Adrenal gland (tissue), 12 donors: ENCODE data around the gene ZNF738. TPM values are rescaled to one million over a fixed set of nuclear protein-coding genes. Genes with fewer than 3 reads are reported as not detected.
A peak's percentile ranks its signal among the peaks of the same experiment; 100 is the strongest.

ENCODE experiments used
- DNase-seq, 7 donors: peaks; one replicate each; pipeline ENCODE4 v3.0.0-alpha.2; 2019 to 2020
- H3K27ac ChIP-seq, 5 donors: fragments of 200-600 bp; sonication (generic) in 4 of 5; 1 replicate in 3 of 5; 2 replicates in 2 of 5; pipeline versions ENCODE4 v1.5.1 to v1.8.0; 2016 to 2020; ENCODE audit warnings: mild to moderate bottlenecking in 1 of 5
- H3K27me3 ChIP-seq: fragments of 200-600 bp; 2 replicates; pipeline ENCODE4 v1.8.0; 2021
- H3K36me3 ChIP-seq, 2 donors: fragments of 200-600 bp; replicated peaks in 1 of 2; 1 replicate in 1 of 2; 2 replicates in 1 of 2; pipeline versions ENCODE4 v1.5.1 to v1.8.0; 2018 to 2022
- H3K4me1 ChIP-seq, 2 donors: fragments of 200-600 bp; replicated peaks in 1 of 2; 1 replicate in 1 of 2; 2 replicates in 1 of 2; pipeline versions ENCODE4 v1.5.1 to v1.8.0; 2018 to 2021
- H3K4me3 ChIP-seq, 4 donors: fragments of 200-600 bp; sonication (generic) in 3 of 4; one replicate each; pipeline ENCODE4 v1.5.1; 2016 to 2018
- H3K9me3 ChIP-seq, 3 donors: fragments of 200-600 bp; sonication (generic) in 1 of 3; replicated peaks in 1 of 3; 1 replicate in 2 of 3; 2 replicates in 1 of 3; pipeline versions ENCODE4 v1.5.1 to v1.8.0; 2016 to 2021
- POLR2A ChIP-seq, 2 donors: fragments of 450-650 bp; IDR thresholded peaks; one replicate each; pipeline ENCODE4 v1.6.1; 2017; ENCODE audit warnings: antibody characterized with exemption in 2 of 2, mild to moderate bottlenecking in 2 of 2, moderate library complexity in 1 of 2
- WGBS, 4 donors: extraction: QIAGEN DNeasy Blood & Tissue Kit in 2 of 4; methylation state at CpG; one replicate each; pipeline versions ENCODE4 v1.1.5 to v1.1.7; 2013 to 2017; 5-methylcytosine and 5-hydroxymethylcytosine counted together
- intact Hi-C, 2 donors: fragments of 100-400 bp; cut with DNase I; formaldehyde crosslinking; loops; one replicate each; pipeline versions ENCODE4 v1.14.1 to v1.15.0; 2022 to 2023
- polyA plus RNA-seq, 3 donors: library from polyadenylated mRNA; stranded (reverse); fragments of 200-250 nt in 2 of 3; fragments of 350-450 nt in 1 of 3; fragmentation: Illumina TruSeq in 1 of 3; extraction: RNeasy Lipid Tissue Mini Kit (QIAGEN cat#74804) in 1 of 3; gene quantifications; one replicate each; pipeline ENCODE4 v1.2.3, GENCODE V29; 2013 to 2014
- total RNA-seq, 9 donors: library from RNA; depleted of rRNA in 4 of 9; stranded (reverse); fragments of >200 nt in 4 of 9; fragments of 120-200 nt in 1 of 9; fragmentation: NEBNext Ultra II Directional in 1 of 9; extraction: Animal tissue kit (Norgen Biotek cat#: 25700) in 1 of 9; gene quantifications; one replicate each; pipeline versions ENCODE4 v1.1.0 to v1.2.4, GENCODE V29; 2013 to 2023
- TF ChIP-seq, protein P1 (sequence below), 6 experiments: fragments of 450-650 bp in 4 of 6; fragments of 200-600 bp in 2 of 6; sonication (generic) in 1 of 6; IDR thresholded peaks; 1 replicate in 5 of 6; 2 replicates in 1 of 6; pipeline versions ENCODE4 v1.5.1 to v1.8.0; 2016 to 2021; ENCODE audit warnings: antibody characterized with exemption in 6 of 6, mild to moderate bottlenecking in 2 of 6, moderate library complexity in 1 of 6
- donor health status: healthy with polysubstance abuse.
- donor health status: Bipolar disorder and iron deficiency.
- donor health status: DM: yes; HTN: yes; CAD: no.
- donor health status: DM: no; HTN: no; CAD: no.
- donor health status: DM: no; HTN: no; CAD: no.
- donor health status: DM: yes; HTN: yes; CAD: no.

Gene ZNF738
- total and polyA plus RNA-seq, 12 donors = 2.8 to 24.0 (median 4.8) TPM

DNA sequence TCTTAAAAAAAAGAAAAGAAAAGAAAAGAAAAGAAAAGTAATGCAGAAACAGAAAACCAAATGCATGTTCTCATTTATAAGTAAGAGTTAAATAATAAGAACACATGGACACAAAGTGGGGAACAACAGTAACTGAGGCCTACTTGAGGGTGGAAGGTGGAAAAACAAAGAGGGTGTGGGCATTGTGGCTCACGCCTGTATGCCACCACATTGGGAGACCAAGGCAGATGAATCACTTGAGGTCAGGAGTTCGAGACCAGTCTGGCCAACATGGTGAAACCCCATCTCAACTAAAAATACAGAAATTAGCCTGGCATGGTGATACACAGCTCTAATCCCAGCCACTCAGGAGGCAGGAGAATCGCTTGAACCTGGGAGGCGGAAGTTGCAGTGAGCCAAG lies 37.7 kb upstream of the ZNF738 start:
- WGBS, 4 donors = 74 to 96% (median 89%) methylated on average over 2 to 4 of the region's 4 CpGs
- H3K27me3 ChIP-seq = no peaks in the 10 kb centered on the region
- H3K4me3 ChIP-seq = no peak overlapping the region
- H3K27ac ChIP-seq = no peak overlapping the region
- intact Hi-C loops = no loop called here
- peaks cover 14 to 15% of the 10 kb centered on the region in 2 donors for H3K4me1 ChIP-seq
- no peak for DNase-seq
- no peaks in the 10 kb centered on the region for H3K9me3 ChIP-seq
- H3K36me3 ChIP-seq = peaks cover 0 to 3% of the 10 kb centered on the region in 2 donors
- TF ChIP-seq POLR2A (IDR thresholded peaks at IDR 0.05) = no peak
- TF ChIP-seq, protein P1, sequence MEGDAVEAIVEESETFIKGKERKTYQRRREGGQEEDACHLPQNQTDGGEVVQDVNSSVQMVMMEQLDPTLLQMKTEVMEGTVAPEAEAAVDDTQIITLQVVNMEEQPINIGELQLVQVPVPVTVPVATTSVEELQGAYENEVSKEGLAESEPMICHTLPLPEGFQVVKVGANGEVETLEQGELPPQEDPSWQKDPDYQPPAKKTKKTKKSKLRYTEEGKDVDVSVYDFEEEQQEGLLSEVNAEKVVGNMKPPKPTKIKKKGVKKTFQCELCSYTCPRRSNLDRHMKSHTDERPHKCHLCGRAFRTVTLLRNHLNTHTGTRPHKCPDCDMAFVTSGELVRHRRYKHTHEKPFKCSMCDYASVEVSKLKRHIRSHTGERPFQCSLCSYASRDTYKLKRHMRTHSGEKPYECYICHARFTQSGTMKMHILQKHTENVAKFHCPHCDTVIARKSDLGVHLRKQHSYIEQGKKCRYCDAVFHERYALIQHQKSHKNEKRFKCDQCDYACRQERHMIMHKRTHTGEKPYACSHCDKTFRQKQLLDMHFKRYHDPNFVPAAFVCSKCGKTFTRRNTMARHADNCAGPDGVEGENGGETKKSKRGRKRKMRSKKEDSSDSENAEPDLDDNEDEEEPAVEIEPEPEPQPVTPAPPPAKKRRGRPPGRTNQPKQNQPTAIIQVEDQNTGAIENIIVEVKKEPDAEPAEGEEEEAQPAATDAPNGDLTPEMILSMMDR (IDR thresholded peaks at IDR 0.05) = no peak

DNA sequence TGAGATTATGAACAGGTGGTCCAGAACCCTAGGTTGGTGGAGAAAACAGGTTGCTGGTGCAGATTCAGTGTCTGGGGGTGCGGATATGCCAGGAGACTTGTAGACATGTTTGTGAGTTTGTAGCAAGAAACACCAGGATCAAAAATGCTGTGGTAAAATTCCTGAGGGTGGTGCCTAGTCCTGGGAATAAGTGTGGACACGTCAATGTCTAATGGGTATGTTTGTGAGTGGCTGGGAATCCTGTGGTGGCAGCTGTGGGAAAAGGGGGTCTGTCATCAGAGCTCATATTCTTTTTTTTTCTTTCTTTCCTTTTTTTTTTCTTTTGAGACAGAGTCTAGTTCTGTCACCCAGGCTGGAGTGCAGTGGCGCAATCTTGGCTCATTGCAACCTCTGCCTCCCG lies 36.8 kb upstream of the ZNF738 start:
- peaks cover 14 to 15% of the 10 kb centered on the region in 2 donors for H3K4me1 ChIP-seq
- 79 to 91% (median 83%) methylated on average over 4 of the region's 4 CpGs for WGBS, 4 donors
- intact Hi-C loops = no loop called here

DNA sequence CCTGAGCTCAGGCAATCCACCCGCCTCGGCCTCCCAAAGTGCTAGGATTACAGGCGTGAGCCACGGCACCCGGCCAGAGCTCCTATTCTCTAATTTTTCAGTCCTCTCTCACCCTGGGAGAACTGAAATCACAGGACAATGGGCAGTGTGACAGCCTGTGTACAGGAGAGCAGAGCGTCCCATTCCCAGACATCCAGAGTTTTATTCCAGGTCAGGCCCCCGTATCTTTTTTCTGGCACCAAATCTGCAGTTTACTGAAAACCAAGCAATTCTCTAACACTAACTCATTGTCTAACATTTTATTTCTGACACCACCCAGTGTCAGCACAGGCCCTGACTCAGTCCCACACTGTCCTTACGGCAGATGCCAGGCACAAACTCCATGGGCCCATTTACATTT lies 36.3 kb upstream of the ZNF738 start:
- TF ChIP-seq POLR2A (IDR thresholded peaks at IDR 0.05) = no peak
- TF ChIP-seq, protein P1 (IDR thresholded peaks at IDR 0.05) = no peak
- no peaks in the 10 kb centered on the region for H3K27me3 ChIP-seq
- intact Hi-C loops = no loop called here
- DNase-seq = peak in 4 of 7 donors; percentile 22 to 47 (median 28)
- peaks cover 15% of the 10 kb centered on the region in 2 donors for H3K4me1 ChIP-seq
- peak overlapping the region in 4 of 5 donors; percentile 12 to 42 (median 27) for H3K27ac ChIP-seq
- H3K9me3 ChIP-seq = no peaks in the 10 kb centered on the region
- no peak overlapping the region for H3K4me3 ChIP-seq
- WGBS, 4 donors = 71 to 83% (median 74%) methylated on average over 8 of the region's 8 CpGs
- H3K36me3 ChIP-seq = peaks cover 0 to 8% of the 10 kb centered on the region in 2 donors

More for the DNA sequence above, 36.8 kb upstream of the ZNF738 start:
- Histone ChIP-seq H3K27me3 (no peaks in the 10 kb centered on the region), H3K9me3 (no peaks in the 10 kb centered on the region), H3K4me3 (no peak overlapping the region), H3K27ac (peak overlapping the region in 3 of 5 donors; percentile 12 to 42 (median 26)), H3K36me3 (peaks cover 0 to 8% of the 10 kb centered on the region in 2 donors)
- no peak for DNase-seq
- TF ChIP-seq POLR2A (IDR thresholded peaks at IDR 0.05) = no peak
- TF ChIP-seq, protein P1 (IDR thresholded peaks at IDR 0.05) = no peak

DNA sequence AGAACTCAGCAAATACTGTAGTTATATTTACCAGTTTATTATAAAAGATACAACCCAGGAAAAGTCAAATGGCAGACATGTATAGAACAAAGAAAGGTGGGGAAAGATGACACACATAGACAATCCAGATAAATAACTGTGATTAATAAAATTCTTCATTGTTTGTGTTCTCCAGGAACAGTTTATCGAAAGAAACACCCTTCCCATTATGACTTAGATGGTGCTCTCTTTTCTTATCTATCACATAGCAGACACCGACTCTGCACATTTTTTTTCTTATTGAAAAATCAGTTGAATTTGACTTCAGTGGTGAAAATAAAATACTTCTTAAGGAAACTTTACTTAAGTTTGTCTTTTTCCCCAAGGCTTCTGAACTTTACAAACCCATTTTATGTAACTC lies 35.8 kb upstream of the ZNF738 start:
- no peak overlapping the region for H3K4me3 ChIP-seq
- WGBS, 4 donors = 45 to 49% (median 48%) methylated on average over 2 of the region's 2 CpGs
- TF ChIP-seq POLR2A (IDR thresholded peaks at IDR 0.05) = no peak
- TF ChIP-seq, protein P1 (IDR thresholded peaks at IDR 0.05) = no peak
- H3K27me3 ChIP-seq = no peaks in the 10 kb centered on the region
- H3K27ac ChIP-seq = peak overlapping the region in 3 of 5 donors; percentile 26 to 42 (median 28)
- DNase-seq = no peak
- intact Hi-C loops = no loop called here
- peaks cover 19 to 20% of the 10 kb centered on the region in 2 donors for H3K4me1 ChIP-seq
- no peaks in the 10 kb centered on the region for H3K9me3 ChIP-seq
- peaks cover 0 to 8% of the 10 kb centered on the region in 2 donors for H3K36me3 ChIP-seq
